Vagina (tissue), 2 donors: ENCODE results near the gene SLC35E3.

ENCODE experiments used
- CTCF ChIP-seq, 3 experiments: fragments of 450-650 bp in 2 of 3; fragments of 200-600 bp in 1 of 3; sonication (generic) in 1 of 3; IDR thresholded peaks; one replicate each; pipeline ENCODE4 v1.5.1; 2017 to 2019; ENCODE audit warnings: antibody characterized with exemption in 3 of 3, mild to moderate bottlenecking in 2 of 3, moderate library complexity in 2 of 3
- POLR2A ChIP-seq, 2 donors: fragments of 450-650 bp; IDR thresholded peaks; one replicate each; pipeline ENCODE4 v1.6.1; 2017; ENCODE audit warnings: antibody characterized with exemption in 2 of 2, mild to moderate bottlenecking in 2 of 2, moderate library complexity in 2 of 2
- POLR2AphosphoS5 ChIP-seq, 2 donors: sonication (generic); formaldehyde crosslinking; IDR thresholded peaks; one replicate each; pipeline ENCODE4 v1.9.0; 2017; ENCODE audit warnings: antibody characterized with exemption in 2 of 2, mild to moderate bottlenecking in 2 of 2, low read depth in 1 of 2; ENCODE audit not compliant: insufficient read depth in 1 of 2

- no peak for TF ChIP-seq POLR2AphosphoS5 (IDR thresholded peaks at IDR 0.05; ENCODE audit: insufficient read depth in 1 of 2, low read depth in 1 of 2)
- TF ChIP-seq POLR2A (IDR thresholded peaks at IDR 0.05): no peak
- TF ChIP-seq CTCF (IDR thresholded peaks at IDR 0.05): no peak
Observed at GRCh38 chr12:68792952-68793351, 47.0 kb downstream of the SLC35E3 start.
